ENCODE data around the gene FUZ.

The FUZ gene

DNA sequence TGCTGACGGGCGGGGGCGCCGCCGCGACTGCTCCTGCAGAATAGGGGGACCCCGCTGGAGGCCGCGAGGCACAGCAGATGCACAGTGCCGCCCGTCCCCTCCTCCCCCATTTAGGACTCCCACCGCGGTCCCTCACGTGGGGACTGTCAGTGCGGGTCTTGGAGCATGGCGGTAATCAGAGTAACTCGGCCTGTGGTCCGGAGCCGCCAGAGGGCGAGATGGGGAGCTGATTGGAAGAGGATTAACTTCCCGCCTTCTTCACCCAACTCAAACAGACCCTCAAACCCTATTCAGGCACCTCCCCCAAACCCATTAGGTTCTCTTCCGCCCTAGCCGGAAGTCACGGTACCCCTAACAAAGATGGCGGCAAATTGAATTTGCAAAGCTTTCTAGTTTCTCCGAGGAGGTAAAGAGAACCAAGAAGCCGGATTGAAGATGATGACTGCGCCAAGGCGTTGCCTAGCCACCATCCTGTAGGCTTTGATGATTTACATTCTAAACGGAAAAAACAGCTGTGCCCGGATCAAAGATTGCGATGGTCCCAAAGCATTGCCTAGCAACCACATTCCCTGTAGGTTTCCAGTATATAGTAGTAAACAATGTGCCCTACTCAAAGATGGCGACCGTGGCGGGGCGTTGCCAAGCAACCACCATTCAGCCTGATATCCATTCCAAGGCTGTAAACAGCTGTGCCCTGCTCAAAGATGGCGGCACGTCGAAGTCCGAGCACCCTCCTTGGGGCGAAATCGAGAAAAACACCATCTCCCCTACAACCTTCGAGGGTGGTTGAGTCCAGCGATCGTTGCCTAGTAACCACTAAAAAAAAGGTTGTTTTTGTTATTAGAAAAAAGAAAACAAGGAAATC is at the start of gene FUZ:
FUZ (minus strand) TSS at position 296 of the 865 bp plus-strand sequence; CDS start at position 110, 186 bp downstream.
- peaks cover 11 to 41% (median 40%) of the 10 kb centered on the region in 5 donors for H3K4me1 ChIP-seq (ENCODE audit: control insufficient read depth in 5 of 5, insufficient read depth in 5 of 5, low read length in 5 of 5)
- no peaks in the 10 kb centered on the region for H3K27me3 ChIP-seq (ENCODE audit: control insufficient read depth in 5 of 5, insufficient read depth in 4 of 5, low read length in 5 of 5)
- no peaks in the 10 kb centered on the region for H3K9me3 ChIP-seq (ENCODE audit: control insufficient read depth in 5 of 5, low read length in 5 of 5)
- peak within 1 kb of the TSS; percentile 73 to 99 (median 98) for H3K4me3 ChIP-seq (ENCODE audit: low read depth in 1 of 5, low read length in 5 of 5)
- no peaks in the 10 kb centered on the region for H3K36me3 ChIP-seq (ENCODE audit: control insufficient read depth in 5 of 5, insufficient read depth in 5 of 5, low read length in 5 of 5)
- H3K27ac ChIP-seq (ENCODE audit: low read depth, low read length): peak within 1 kb of the TSS; percentile 79
- H3K9ac ChIP-seq (ENCODE audit: low read length in 5 of 5): peak within 1 kb of the TSS; percentile 38 to 79 (median 67)

DNA sequence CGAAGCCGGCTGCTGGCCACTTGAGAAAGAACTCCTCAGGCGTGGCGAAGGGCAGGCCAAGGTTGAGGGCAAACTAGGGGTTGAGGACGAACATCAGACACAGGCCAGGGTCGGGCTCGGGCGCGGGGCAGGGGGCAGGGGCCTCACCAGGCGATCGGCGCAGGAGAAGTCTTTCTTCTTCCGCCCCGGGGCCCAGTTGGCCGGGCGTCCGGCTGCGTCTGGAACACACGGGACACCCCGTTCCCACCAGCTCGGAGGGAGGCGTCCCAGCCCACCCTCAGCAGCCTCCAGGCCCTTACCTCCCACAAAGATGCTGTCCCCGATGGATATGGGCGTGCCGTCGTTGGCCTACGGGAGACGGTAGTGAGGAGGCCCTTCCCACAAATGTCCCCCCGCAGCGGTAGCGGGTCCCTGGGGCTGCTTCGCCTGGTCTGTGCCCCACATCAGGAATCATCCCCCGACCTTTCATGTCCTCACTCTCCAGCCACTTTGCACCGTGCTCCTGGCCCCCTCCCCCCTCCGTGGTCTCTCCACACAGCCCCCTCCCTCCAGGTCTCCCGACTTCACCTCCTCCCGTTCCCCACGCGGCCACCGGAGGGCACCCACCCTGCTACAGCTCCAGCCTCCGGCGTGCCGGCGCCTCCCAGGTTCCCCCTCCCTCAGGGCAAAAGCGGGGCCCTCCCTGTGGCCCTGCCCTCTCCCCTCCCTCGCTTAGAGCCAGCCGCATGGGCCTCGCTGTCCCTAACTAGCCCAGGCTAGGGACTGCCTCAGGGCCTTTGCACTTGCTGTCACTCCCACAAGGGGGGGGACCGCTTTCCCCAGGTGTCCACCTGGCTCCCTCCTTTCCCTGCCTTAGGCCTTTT is 49.5 kb upstream of the FUZ start:
- H3K27ac ChIP-seq (ENCODE audit: low read depth, low read length): no peak overlapping the region
- no peak overlapping the region for H3K4me3 ChIP-seq (ENCODE audit: low read depth in 1 of 5, low read length in 5 of 5)
- H3K36me3 ChIP-seq (ENCODE audit: control insufficient read depth in 5 of 5, insufficient read depth in 5 of 5, low read length in 5 of 5): peaks cover 0 to 64% (median 52%) of the 10 kb centered on the region in 5 donors
- no peak overlapping the region for H3K9ac ChIP-seq (ENCODE audit: low read length in 5 of 5)
- no peaks in the 10 kb centered on the region for H3K9me3 ChIP-seq (ENCODE audit: control insufficient read depth in 5 of 5, low read length in 5 of 5)
- no peaks in the 10 kb centered on the region for H3K27me3 ChIP-seq (ENCODE audit: control insufficient read depth in 5 of 5, insufficient read depth in 4 of 5, low read length in 5 of 5)
- peaks cover 0 to 34% (median 27%) of the 10 kb centered on the region in 5 donors for H3K4me1 ChIP-seq (ENCODE audit: control insufficient read depth in 5 of 5, insufficient read depth in 5 of 5, low read length in 5 of 5)

GRCh38 chr19:49861541-49862378 is 48.7 kb upstream of the FUZ start:
- Histone ChIP-seq H3K27me3 (ENCODE audit: control insufficient read depth in 5 of 5, insufficient read depth in 4 of 5, low read length in 5 of 5) (no peaks in the 10 kb centered on the region), H3K4me1 (ENCODE audit: control insufficient read depth in 5 of 5, insufficient read depth in 5 of 5, low read length in 5 of 5) (peaks cover 0 to 27% (median 23%) of the 10 kb centered on the region in 5 donors), H3K4me3 (ENCODE audit: low read depth in 1 of 5, low read length in 5 of 5) (no peak overlapping the region), H3K9ac (ENCODE audit: low read length in 5 of 5) (no peak overlapping the region), H3K36me3 (ENCODE audit: control insufficient read depth in 5 of 5, insufficient read depth in 5 of 5, low read length in 5 of 5) (peaks cover 0 to 73% (median 61%) of the 10 kb centered on the region in 5 donors), H3K9me3 (ENCODE audit: control insufficient read depth in 5 of 5, low read length in 5 of 5) (no peaks in the 10 kb centered on the region), H3K27ac (ENCODE audit: low read depth, low read length) (no peak overlapping the region)

GRCh38 chr19:49861107-49861506 is 48.0 kb upstream of the FUZ start:
- no peaks in the 10 kb centered on the region for H3K9me3 ChIP-seq (ENCODE audit: control insufficient read depth in 5 of 5, low read length in 5 of 5)
- no peak overlapping the region for H3K9ac ChIP-seq (ENCODE audit: low read length in 5 of 5)
- no peak overlapping the region for H3K4me3 ChIP-seq (ENCODE audit: low read depth in 1 of 5, low read length in 5 of 5)
- no peaks in the 10 kb centered on the region for H3K27me3 ChIP-seq (ENCODE audit: control insufficient read depth in 5 of 5, insufficient read depth in 4 of 5, low read length in 5 of 5)
- no peak overlapping the region for H3K27ac ChIP-seq (ENCODE audit: low read depth, low read length)
- H3K36me3 ChIP-seq (ENCODE audit: control insufficient read depth in 5 of 5, insufficient read depth in 5 of 5, low read length in 5 of 5): peaks cover 0 to 77% (median 68%) of the 10 kb centered on the region in 5 donors
- peaks cover 0 to 20% (median 17%) of the 10 kb centered on the region in 5 donors for H3K4me1 ChIP-seq (ENCODE audit: control insufficient read depth in 5 of 5, insufficient read depth in 5 of 5, low read length in 5 of 5)

- H3K36me3 ChIP-seq (ENCODE audit: control insufficient read depth in 5 of 5, insufficient read depth in 5 of 5, low read length in 5 of 5): peaks cover 0 to 83% (median 72%) of the 10 kb centered on the region in 5 donors
- H3K9me3 ChIP-seq (ENCODE audit: control insufficient read depth in 5 of 5, low read length in 5 of 5): no peaks in the 10 kb centered on the region
- peaks cover 0 to 18% (median 11%) of the 10 kb centered on the region in 5 donors for H3K4me1 ChIP-seq (ENCODE audit: control insufficient read depth in 5 of 5, insufficient read depth in 5 of 5, low read length in 5 of 5)
- H3K4me3 ChIP-seq (ENCODE audit: low read depth in 1 of 5, low read length in 5 of 5): no peak overlapping the region
- H3K9ac ChIP-seq (ENCODE audit: low read length in 5 of 5): no peak overlapping the region
- no peaks in the 10 kb centered on the region for H3K27me3 ChIP-seq (ENCODE audit: control insufficient read depth in 5 of 5, insufficient read depth in 4 of 5, low read length in 5 of 5)
- H3K27ac ChIP-seq (ENCODE audit: low read depth, low read length): no peak overlapping the region
Measured at GRCh38 chr19:49860336-49861102, 47.4 kb upstream of the FUZ start.

DNA sequence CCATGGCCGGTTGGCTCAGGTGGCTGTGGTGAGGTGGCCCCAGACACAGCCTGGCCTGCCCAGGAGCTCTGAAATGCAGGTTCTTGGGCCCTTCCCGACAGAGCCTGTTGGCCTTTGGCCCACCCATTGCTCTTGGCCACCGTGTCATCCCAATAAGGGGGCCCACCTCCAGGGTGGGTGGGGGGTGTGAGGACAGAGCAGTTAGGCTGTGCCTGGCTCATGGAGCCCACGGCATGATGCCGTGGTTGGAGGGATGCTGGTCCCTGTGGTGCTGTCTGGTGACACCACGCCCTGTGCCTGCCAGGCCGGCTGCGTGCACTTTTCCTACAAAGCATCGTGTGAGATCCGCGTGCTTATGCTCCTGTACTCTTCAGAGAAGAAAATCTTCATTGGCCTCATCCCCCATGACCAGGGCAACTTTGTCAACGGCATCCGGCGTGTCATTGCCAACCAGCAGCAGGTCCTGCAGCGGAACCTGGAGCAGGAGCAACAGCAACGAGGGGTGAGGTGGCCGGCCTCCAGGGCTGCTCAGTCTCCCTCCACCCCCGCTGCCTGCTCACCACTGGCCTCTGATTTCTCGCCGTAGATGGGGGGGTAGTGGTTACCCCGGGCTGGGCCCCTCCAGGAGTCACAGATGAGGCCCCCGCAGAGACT is 46.7 kb upstream of the FUZ start:
- H3K27ac ChIP-seq (ENCODE audit: low read depth, low read length): no peak overlapping the region
- H3K9me3 ChIP-seq (ENCODE audit: control insufficient read depth in 5 of 5, low read length in 5 of 5): no peaks in the 10 kb centered on the region
- H3K36me3 ChIP-seq (ENCODE audit: control insufficient read depth in 5 of 5, insufficient read depth in 5 of 5, low read length in 5 of 5): peaks cover 0 to 89% (median 79%) of the 10 kb centered on the region in 5 donors
- no peak overlapping the region for H3K9ac ChIP-seq (ENCODE audit: low read length in 5 of 5)
- H3K4me3 ChIP-seq (ENCODE audit: low read depth in 1 of 5, low read length in 5 of 5): no peak overlapping the region
- H3K4me1 ChIP-seq (ENCODE audit: control insufficient read depth in 5 of 5, insufficient read depth in 5 of 5, low read length in 5 of 5): peaks cover 0 to 13% (median 6%) of the 10 kb centered on the region in 5 donors
- H3K27me3 ChIP-seq (ENCODE audit: control insufficient read depth in 5 of 5, insufficient read depth in 4 of 5, low read length in 5 of 5): no peaks in the 10 kb centered on the region

- Histone ChIP-seq H3K9me3 (ENCODE audit: control insufficient read depth in 5 of 5, low read length in 5 of 5) (no peaks in the 10 kb centered on the region), H3K36me3 (ENCODE audit: control insufficient read depth in 5 of 5, insufficient read depth in 5 of 5, low read length in 5 of 5) (peaks cover 0 to 83% (median 75%) of the 10 kb centered on the region in 5 donors), H3K4me3 (ENCODE audit: low read depth in 1 of 5, low read length in 5 of 5) (no peak overlapping the region), H3K9ac (ENCODE audit: low read length in 5 of 5) (no peak overlapping the region), H3K27ac (ENCODE audit: low read depth, low read length) (no peak overlapping the region), H3K27me3 (ENCODE audit: control insufficient read depth in 5 of 5, insufficient read depth in 4 of 5, low read length in 5 of 5) (no peaks in the 10 kb centered on the region), H3K4me1 (ENCODE audit: control insufficient read depth in 5 of 5, insufficient read depth in 5 of 5, low read length in 5 of 5) (peaks cover 0 to 24% (median 11%) of the 10 kb centered on the region in 5 donors)
Measured at GRCh38 chr19:49858088-49858985, 45.2 kb upstream of the FUZ start.

DNA sequence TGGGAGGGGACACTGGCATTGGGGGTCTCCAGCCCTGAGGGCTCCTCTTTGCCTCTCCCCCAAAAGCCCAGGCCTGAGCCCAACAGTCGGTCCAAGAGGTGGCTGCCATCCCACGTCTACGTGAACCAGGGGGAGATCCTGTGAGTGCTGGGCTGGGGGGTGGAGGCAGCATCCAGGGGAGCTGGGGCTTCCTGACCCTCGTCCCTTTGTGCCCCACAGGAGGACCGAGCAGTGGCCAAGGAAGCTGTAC is 44.7 kb upstream of the FUZ start:
- peaks cover 0 to 79% (median 71%) of the 10 kb centered on the region in 5 donors for H3K36me3 ChIP-seq (ENCODE audit: control insufficient read depth in 5 of 5, insufficient read depth in 5 of 5, low read length in 5 of 5)
- H3K4me3 ChIP-seq (ENCODE audit: low read depth in 1 of 5, low read length in 5 of 5): no peak overlapping the region
- H3K4me1 ChIP-seq (ENCODE audit: control insufficient read depth in 5 of 5, insufficient read depth in 5 of 5, low read length in 5 of 5): peaks cover 0 to 28% (median 15%) of the 10 kb centered on the region in 5 donors
- H3K9ac ChIP-seq (ENCODE audit: low read length in 5 of 5): no peak overlapping the region
- no peaks in the 10 kb centered on the region for H3K27me3 ChIP-seq (ENCODE audit: control insufficient read depth in 5 of 5, insufficient read depth in 4 of 5, low read length in 5 of 5)
- H3K9me3 ChIP-seq (ENCODE audit: control insufficient read depth in 5 of 5, low read length in 5 of 5): no peaks in the 10 kb centered on the region
- no peak overlapping the region for H3K27ac ChIP-seq (ENCODE audit: low read depth, low read length)
